ENCODE results near the gene MLH3.
A peak's percentile ranks its signal among the peaks of the same experiment; 100 is the strongest.

The MLH3 gene

DNA sequence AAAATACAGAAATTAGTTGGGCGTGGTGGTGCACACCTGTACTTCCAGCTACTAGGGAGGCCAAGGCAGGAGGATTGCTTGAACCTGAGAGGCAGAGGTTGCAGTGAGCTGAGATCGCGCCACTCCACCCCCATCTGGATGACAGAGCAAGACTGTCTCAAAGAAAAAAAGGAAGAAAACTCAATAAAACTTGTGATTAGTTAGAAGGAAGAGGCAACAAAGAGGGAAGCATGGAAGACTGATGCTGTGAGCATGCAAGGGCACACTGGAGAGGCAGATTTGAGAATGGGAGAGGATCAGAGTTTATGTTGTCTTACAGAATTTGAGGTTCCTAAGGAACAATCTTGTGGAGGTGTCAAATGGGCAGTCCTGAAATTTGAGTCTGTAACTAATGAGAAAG lies 15.4 kb upstream of the MLH3 start:
- no peak for DNase-seq (ENCODE audit: low read depth)

DNA sequence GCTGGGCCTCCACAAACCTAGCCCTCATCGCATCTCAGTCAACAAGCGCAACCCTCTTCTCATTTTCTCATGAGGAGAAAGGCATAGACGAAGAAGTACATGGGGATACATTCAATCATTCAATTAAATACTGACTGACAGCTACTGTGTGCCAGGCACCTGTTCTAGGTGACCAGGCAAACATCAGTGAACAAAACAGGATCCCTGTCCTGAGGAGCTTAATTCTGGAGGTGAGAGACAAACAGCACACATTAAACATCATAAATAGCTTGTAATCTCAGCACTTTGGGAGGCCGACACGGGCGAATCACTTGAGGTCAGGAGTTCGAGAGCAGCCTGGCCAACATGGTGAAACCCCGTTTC lies 12.9 kb upstream of the MLH3 start:
- no peak for DNase-seq (ENCODE audit: low read depth)

DNA sequence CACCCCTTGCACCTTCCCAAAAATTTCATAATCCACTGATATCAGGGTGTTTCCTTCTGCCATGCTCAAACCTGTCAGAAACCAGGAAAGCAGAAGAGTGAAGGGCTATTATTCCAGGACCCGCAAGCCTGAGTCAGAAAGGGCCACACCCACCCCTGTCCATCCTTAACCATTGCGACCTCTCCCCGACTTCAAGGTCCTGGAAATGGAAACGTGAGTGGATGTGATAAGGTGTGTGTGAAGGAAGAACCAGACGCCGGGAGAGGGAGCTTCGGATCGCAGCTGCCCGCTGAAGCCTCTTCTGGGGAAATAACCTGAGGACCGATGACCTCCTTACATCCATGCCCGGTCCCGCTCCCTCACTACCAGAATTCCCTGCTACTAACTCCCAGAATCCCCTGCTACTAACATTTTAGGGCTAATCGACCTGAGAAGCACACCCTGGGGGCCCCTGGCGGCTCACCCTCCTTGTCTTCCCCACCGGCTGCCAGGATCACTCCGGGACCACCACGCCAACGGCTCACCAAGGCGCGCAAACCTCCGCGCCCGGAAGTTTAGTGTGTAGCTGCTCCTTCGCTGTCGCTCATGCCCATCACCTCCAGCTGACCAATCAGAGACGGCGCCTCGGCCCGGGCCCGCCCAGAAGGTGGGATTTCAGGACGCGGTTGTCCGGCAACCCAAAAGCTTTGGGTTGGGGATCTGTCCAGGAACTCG lies 12.4 kb upstream of the MLH3 start, which contains the start of gene ACYP1:
TSS of gene ACYP1 (minus strand) at position 534 of the 714 bp plus-strand sequence. CDS start at position 63, 471 bp downstream.
- peak; percentile 79 for DNase-seq (ENCODE audit: low read depth)

DNA sequence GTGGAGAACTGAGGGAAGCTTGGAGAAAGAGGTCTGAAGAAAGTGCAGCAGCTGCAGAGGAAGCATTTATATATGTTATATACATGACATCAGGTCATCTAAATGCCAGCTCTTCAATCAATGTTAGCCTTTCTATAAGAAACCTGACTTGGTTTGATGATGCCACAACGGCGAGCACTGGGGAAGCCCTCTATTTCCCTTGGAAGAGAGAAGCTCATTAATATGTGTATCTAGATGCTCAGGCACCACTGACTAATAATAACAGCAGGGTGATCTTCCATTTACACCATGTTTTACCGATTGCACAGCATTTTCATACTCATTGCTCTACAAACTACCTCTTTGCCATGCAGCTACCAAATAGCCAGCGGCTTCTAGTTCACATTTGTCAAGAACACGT lies 11.7 kb upstream of the MLH3 start:
- DNase-seq (ENCODE audit: low read depth), result no peak

DNA sequence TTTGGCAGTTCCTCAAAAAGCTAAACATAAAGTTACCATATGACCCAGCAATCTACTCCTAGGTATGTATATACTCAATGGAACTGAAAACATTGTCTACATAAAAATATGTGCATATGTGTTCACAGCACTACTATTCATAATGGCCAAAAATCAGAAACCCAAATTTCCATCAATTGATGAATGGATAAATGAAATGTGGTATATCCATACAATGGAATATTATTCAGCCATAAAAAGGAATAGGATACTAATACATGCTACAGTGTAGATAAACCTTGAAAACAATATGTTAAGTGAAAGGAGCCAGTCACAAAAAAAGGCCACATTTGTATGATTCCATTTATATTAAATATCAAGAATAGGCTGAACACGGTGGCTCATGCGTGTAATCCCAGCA lies 9.2 kb upstream of the MLH3 start:
- no peak for DNase-seq (ENCODE audit: low read depth)

DNA sequence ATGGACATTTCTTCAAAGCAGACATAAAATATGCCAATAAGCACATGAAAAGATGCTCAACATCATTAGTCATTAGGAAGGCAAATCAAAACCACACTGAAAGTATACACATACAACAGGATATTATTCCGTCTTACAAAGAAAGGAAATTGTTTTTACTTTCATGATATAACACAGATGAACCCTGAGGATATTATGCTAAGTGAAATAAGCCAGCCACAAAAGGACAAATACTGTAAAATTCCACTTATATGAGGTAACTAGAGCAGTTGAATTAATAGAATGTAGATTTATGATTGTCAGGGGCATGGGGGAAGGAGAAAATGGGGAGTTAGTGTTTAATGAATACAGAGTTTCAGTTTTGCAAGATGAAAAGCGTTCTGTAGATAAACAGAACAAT lies 8.4 kb upstream of the MLH3 start:
- DNase-seq (ENCODE audit: low read depth), result no peak

DNA sequence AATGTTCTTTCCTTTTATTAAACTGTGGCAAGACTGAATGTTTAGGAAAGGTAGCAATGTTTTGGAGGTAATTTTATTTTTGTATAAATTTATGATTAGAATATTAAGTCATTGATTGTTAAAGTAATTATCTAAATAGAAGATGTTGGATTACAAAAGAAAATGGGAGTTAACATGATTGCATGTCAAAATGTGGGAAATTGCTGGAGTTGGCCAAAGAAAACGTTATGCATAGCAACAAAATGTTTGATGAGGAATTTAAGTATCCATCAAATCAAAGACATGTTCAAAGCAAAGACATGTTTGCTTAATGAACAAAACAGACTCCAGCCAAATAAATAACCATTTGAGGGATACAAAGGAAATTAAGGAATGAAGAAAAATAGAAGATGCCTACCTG lies 3.2 kb upstream of the MLH3 start:
- no peak for DNase-seq (ENCODE audit: low read depth)

DNA sequence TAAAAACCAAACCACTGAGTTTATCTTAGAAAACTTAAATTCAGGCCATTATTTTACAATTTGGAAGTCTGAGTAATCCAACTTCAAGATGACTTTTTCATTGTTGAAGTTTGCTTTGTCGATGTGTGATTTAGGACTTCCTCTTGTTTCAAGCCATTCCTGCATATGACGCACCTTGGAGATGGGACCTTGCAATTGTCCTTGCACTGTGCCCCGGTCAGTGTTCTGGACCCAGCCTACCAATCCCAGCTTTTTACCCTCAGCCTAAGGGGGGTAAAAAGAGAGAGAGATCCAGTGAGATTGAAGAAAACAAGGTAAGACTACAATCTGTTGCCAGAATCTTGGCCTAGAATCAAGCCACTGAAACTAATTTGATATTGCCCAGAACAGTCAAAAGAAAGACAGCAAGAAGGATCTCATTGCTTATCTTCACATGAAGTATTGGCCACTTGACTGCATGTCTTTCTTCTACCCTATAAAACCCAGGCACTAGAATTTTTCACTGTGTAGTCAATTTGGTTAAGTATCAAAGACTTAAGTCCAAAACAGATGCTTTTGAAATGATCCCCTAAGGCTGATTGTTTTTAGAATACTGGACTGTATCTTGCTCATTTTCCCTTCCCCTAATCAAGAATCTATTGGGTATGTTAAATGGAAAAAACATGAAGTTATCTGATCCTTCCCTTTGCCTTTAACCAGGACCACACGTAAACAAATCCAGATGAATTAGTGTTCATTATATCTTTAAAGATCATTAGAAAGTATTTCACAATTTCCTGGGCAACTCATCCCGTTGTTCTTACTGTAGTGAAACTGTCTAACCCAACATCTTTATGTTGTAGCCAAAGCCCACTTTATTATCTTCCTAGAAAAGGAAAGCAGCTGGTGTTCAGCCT lies 2.4 kb upstream of the MLH3 start:
- DNase-seq (ENCODE audit: low read depth), result no peak

DNA sequence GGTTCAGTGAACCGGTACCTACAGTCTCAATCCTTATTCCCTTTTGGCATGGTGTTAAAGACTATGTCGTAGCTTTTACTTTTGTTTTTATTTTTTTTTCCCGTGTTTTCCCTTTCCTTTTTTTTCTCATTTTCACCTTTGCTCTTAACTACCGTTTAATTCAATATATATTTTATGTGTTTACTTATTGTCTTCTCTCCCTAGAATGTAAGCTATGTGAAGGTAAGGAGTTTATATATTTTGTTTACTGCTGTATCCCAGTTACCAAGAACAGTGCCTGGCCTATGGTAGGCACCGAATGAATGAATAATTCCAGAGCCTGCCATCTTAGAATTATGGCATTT lies 261 bp upstream of the MLH3 start:
- no peak for DNase-seq (ENCODE audit: low read depth)

DNA sequence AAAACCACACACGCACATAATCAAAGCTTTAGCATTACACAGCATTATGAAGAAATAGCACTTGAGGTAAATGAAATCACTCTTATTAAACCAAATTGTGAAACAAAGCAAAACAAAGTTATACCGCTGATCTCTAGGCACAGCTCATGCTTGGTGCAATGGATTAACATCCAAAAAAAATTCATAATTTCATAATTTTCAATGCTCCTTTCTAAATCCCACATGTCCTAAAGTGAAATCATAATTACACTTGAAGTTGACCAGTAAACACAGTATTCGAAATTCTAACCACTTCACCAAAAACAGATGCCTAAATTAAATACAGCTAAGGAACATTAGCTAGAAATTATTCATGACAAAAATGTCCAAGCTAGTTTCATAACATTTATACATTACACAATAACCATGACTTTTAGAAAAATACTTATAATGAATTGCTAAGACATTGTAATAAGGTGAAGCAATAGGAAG lies 1.5 kb downstream of the MLH3 start:
- DNase-seq (ENCODE audit: low read depth), result peak; percentile 35

DNA sequence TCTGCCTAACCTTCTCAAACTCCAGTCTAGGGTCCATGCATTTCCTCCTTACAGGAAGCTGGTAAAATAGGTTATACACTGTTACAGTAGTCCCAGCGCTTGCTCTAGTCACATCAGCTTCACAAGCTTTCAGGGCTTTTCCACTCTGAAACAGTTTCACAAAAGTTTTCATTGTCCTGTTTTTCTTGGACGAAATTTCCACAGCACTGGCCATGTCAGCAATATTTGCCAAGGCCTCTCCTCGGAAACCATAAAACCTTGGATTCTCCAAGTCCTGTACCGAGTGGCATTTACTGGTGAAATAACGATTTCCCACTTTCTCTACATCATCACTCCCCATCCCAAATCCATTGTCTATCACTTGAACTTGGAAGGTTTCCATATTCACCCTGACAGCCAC lies 2.1 kb downstream of the MLH3 start:
- no peak for DNase-seq (ENCODE audit: low read depth)

DNA sequence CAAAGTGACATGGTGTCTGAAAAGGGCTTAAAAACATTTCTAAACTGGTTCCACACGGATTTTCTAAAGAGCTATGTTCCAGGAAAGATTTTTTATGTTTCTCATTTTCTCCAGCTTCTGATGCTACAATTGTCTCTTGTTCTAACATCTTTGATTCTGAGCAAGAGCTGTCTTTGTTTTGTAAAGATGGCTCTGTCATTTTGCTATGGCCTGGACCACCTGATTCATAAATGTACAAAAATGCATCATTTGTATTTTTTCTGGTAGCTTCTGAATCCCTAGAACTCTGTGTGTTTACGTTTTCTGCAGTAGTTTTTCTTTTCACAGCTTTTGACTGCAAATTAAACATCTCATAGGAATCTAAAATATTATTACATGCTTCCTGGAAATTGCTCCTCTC lies 3.2 kb downstream of the MLH3 start:
- no peak for DNase-seq (ENCODE audit: low read depth)

DNA sequence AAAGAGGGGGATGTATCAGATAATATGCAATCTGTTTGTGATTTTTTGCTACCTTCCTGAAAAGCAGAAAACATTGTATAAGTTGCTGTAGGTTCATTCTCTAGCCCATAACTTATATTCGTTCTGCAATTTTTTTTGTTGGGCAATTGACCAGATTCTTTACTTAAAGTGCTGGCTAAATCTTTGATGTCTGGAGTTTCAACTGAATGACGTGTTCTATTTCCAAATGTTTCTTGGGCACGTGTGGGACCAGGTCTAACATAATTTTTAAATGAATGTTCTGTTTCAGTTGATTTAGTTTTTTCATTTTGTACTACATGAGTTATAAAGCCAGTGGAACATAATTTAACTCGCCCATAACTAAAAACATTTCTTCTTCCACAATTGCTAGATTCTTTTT lies 3.8 kb downstream of the MLH3 start:
- DNase-seq (ENCODE audit: low read depth), result no peak

DNA sequence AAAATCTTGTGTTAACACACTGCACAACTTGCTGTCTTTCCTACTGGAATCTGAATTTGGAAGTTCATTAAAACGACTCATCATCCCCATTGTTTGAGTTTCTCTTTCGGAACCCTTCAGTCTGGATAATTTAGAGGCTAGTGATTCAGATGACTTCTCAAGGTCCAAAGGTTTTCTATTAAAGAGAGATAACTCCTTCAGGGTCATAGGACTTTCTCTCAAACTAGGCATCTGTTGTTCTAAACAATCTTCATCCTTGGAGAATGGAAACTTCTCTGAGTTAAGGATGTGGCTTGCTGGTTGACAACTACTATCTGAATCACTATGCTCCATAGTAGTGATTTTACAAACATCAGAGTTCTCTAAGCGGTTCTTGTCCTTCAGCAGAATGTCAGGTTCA lies 4.4 kb downstream of the MLH3 start:
- DNase-seq (ENCODE audit: low read depth), result no peak

DNA sequence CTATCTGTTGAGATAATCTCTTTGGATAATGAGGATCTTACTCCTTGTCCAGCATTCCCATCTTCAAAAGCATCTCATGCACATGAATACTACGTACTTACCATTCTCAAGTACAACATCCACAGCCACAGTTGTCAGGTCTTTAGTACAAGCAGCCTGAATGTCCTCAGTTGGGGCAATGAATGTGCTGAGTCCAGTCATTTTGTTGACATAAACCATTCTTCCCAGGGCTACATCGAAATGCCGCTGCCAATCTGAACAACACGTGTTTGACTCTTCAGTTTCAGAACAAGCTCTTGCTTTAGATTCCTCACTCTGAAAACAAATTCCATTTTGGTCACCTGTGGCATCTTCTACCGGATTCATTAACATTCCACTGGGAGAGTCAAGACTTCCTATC lies 5.0 kb downstream of the MLH3 start:
- no peak for DNase-seq (ENCODE audit: low read depth)

DNA sequence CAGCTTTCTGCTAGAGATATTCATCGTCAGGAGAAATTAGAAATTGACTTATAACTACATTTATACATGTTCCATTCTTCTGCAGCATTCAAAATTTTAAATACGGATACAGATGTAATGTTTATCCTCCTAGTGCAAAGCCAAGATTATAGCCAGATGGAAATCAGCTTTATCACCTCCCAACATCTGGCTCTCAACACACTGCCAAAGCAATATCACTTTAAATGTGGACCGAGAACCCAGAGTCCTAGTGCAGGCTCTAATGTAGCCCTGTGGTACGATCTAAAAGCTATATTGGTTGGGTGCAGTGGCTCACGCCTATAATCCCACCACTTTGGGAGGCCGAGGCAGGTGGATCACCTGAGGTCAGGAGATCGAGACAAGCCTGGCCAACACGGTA lies 6.5 kb downstream of the MLH3 start:
- DNase-seq (ENCODE audit: low read depth), result no peak

DNA sequence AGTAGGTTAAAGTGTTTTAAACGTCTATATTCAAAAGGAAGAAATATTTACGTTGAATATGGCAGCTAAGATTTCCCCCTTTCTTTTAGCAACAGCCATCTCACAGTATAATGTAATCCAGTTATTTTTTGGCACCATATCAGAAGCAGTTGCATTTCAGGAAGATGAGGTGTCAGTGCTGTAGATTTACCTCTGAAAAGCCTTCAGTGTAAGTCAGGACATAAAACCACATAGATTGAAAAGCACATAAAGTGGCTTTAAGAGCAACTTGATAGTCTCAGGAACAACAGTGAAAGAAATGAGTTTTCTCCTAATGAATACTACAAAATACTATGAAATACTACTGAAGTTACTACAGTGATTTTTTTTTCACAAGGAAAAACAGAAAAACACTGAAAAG lies 6.9 kb downstream of the MLH3 start:
- DNase-seq (ENCODE audit: low read depth), result no peak

DNA sequence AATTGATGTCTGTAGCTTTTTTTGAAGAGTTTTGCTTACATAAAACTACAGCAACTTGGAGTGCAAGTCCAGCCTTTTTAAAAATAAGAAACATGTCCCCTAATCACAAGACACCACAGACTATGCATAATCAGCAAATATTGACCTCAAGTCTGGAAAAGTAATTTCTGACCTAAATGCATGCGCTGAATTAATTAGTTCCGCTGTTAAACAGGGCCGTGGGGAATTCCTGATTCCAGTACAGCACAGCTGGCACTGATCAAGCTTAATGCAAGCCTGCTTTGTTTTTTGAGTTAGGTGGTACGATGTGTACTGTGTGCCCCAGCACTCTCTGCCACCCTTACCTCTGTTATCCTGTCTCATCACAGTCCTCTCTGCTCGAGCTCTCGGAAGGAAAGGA lies 9.2 kb downstream of the MLH3 start:
- no peak for DNase-seq (ENCODE audit: low read depth)

DNA sequence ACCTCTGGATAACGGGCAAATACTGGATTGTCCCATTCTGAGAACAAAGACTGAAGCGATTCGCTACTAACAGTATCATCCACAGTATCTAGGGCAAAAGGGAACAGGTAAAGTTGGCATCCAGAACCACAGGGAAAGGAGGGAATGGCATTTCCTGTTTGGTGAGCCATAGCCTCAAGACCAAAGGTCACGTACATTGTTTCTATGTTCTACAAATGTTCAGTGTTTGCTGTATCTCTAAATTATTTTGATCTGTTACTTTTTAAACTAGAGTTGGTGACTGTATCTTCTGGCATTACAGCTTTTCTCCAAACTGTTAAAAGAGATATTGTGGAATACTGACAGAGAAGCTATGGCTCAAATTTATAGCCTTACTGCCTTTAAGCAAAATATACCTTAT lies 9.7 kb downstream of the MLH3 start:
- no peak for DNase-seq (ENCODE audit: low read depth)

DNA sequence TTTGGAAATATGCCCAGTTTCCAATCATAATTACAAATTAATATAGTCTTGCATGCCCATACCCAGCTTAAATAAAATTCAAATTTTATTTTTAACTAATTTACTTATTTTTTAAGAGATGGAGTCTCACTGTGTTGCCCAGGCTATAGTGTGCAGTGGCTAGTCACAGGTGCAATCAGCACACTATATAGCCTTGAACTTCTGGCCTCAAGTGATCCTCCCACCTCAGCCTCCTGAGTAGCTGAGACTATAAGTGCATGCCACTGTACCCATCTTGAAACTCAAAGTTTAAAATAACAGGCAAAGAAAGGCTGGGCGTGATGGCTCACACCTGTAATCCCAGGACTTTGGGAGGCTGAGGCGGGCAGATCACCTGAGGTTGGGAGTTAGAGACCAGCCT lies 10.3 kb downstream of the MLH3 start:
- DNase-seq (ENCODE audit: low read depth), result no peak

DNA sequence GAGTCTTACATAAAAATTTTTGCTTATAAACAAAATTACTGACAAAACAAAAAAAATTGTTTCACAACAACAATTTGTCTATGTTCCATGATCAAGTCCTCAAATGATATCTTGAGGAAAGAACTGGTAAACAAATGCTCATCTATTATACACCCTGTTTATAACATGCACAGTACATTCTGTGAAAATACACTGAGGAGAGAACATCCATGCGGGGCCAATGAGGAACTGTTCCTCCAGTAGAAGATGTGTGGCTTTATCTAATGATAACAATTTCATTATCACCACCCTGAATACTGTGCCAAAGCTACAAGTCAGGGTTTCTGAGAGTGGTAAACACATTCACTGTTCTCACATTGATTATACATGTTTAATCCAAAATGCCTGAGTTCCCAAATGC lies 10.8 kb downstream of the MLH3 start:
- no peak for DNase-seq (ENCODE audit: low read depth)

DNA sequence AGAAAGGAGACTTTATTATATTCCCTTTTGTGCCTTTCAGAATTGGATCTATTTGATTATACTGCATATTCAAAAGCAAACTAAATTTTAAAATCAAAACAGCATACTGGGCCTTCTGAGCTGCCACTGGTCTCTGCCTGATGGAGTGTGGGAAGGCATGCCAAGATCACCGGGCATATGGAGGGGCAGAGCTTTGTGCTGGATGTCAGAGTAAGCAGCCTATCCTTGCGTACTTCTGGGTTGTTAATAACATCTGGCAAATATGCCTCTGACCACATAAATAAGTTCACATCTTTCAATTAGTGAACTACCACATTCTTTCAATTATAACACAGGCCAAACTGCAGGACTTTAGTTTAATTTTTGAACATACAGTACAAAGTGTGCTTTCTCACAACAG lies 18.3 kb downstream of the MLH3 start:
- DNase-seq (ENCODE audit: low read depth), result no peak

DNA sequence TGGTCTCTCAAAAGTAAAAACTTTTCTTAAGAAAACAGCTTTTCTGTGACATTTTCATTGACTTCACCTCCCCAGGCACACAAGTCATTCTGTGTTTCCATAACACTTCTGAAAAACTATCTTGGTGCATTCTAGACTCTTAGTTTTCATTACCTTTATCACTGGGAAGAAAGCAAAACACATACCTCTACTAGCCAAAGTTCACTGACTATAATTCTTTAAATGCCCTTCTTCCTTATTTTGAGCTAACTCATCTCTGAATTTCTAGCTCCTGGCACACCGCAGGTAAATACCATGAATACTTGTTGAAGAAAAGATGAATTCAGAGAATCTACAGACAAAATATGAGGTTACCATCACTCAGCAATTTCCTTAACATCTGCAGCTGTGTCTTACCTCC lies 21.1 kb downstream of the MLH3 start:
- no peak for DNase-seq (ENCODE audit: low read depth)

DNA sequence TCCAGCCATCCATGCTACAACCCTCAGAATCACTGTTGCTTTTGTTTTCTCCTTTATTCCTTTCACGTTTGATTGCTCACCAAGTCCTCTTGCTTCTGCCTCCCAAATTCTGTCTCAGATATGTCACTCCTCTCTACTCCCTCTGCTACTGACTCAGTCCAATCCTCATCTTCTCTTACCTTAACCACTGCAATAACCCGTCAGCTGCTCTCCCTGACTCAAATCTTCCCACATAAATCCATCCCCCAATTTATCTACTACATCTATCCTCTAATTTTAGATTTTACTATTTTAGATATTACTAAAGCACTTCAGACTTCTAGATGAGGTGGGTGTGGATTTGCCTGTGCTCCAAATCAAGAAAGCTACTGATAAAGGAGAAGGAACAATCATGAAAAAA lies 25.4 kb downstream of the MLH3 start:
- DNase-seq (ENCODE audit: low read depth), result no peak

All from fibroblast of the conjunctiva (primary cell).